ENCODE results near the gene TBX2. TPM values are rescaled to one million over a fixed set of nuclear protein-coding genes. Genes with fewer than 3 reads are reported as not detected.

The TBX2 gene
- total and polyA plus RNA-seq, 2 of the 13 experiments (the other 11 are each of a cell fraction or from before 2014, with no cell fraction given): 2.8 to 15.3 TPM

DNA sequence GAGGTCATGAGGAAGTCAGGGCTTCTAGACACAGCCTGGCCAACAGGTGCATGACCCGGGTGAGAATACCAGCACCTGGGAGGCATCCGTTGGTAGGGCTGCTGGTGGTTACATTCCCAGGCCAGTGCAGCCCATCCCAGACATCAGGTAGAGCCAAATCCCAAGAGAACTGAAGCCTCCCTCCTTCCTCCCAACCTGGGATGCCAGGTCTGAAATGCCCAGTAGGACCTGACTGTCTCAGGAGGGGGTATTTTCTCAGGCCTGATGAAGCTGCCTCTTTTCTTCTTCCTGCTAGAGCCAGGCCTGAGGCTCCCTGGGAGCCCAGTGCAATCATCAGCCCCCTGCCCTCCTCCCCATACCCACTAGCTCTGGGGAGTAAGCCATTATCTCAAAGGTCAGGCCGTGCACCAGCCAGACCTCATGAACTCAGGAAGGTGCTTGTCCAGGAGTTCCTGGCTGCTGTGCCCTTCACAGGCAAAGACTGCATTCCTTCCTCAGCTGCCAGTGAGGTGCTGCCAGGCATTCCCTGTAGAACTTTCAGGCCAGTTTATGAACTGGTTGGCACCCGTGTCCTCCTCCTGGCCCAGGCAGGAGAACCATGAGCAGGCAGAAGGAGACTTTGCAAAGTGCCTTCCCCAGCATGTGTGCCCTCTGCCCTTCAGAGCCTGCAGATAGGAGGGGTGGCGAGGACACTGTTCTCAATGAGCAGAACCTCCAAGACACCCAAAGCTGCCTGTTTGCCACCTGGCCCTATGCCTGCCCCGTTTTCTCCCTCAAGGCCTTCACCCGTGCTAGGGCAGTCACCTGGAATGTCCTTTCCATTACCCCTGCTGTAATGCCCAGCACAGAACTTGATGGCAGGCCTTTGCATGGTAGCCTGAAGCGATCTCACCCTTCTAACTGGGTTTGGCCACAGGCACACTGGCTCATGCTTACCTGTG, 7.6 kb downstream of the TBX2 start (continued):
- TF ChIP-seq, protein P1, sequence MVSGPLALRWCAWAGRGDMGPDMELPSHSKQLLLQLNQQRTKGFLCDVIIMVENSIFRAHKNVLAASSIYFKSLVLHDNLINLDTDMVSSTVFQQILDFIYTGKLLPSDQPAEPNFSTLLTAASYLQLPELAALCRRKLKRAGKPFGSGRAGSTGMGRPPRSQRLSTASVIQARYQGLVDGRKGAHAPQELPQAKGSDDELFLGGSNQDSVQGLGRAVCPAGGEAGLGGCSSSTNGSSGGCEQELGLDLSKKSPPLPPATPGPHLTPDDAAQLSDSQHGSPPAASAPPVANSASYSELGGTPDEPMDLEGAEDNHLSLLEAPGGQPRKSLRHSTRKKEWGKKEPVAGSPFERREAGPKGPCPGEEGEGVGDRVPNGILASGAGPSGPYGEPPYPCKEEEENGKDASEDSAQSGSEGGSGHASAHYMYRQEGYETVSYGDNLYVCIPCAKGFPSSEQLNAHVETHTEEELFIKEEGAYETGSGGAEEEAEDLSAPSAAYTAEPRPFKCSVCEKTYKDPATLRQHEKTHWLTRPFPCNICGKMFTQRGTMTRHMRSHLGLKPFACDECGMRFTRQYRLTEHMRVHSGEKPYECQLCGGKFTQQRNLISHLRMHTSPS (CRISPR knock-in tag; IDR thresholded peaks at IDR 0.05; ENCODE audit: low read depth): peak; percentile 42; the same call in 1 of the 2 replicates
- TF ChIP-seq HOXA9 (CRISPR knock-in tag; IDR thresholded peaks at IDR 0.05; ENCODE audit: borderline replicate concordance) (no peak), AHR (CRISPR knock-in tag; IDR thresholded peaks at IDR 0.05) (no peak), ZNF737 (CRISPR knock-in tag; IDR thresholded peaks at IDR 0.05; ENCODE audit: borderline replicate concordance) (no peak), PHF20 (CRISPR knock-in tag; IDR thresholded peaks at IDR 0.05) (no peak), HOXA7 (CRISPR knock-in tag; IDR thresholded peaks at IDR 0.05) (no peak), TCF12 (IDR thresholded peaks at IDR 0.05) (no peak), TCF12 (CRISPR knock-in tag; IDR thresholded peaks at IDR 0.05) (no peak), SRSF9 (IDR thresholded peaks at IDR 0.05; ENCODE audit: borderline replicate concordance, insufficient read depth, low read depth, low read length, poor library complexity, severe bottlenecking) (no peak), ZNF790 (CRISPR knock-in tag; IDR thresholded peaks at IDR 0.05; ENCODE audit: borderline replicate concordance) (no peak), HOXA5 (CRISPR knock-in tag; IDR thresholded peaks at IDR 0.05) (no peak), CENPX (CRISPR knock-in tag; IDR thresholded peaks at IDR 0.05) (no peak), ZSCAN25 (CRISPR knock-in tag; IDR thresholded peaks at IDR 0.05) (no peak), ZNF850 (CRISPR knock-in tag; conservative IDR thresholded peaks at IDR 0.05) (no peak), SSRP1 (CRISPR knock-in tag; IDR thresholded peaks at IDR 0.05) (no peak), ZEB1 (IDR thresholded peaks at IDR 0.05; ENCODE audit: insufficient replicate concordance, low read depth) (no peak)
- TF ChIP-seq, protein P2, sequence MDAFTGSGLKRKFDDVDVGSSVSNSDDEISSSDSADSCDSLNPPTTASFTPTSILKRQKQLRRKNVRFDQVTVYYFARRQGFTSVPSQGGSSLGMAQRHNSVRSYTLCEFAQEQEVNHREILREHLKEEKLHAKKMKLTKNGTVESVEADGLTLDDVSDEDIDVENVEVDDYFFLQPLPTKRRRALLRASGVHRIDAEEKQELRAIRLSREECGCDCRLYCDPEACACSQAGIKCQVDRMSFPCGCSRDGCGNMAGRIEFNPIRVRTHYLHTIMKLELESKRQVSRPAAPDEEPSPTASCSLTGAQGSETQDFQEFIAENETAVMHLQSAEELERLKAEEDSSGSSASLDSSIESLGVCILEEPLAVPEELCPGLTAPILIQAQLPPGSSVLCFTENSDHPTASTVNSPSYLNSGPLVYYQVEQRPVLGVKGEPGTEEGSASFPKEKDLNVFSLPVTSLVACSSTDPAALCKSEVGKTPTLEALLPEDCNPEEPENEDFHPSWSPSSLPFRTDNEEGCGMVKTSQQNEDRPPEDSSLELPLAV (CRISPR knock-in tag; conservative IDR thresholded peaks at IDR 0.05; ENCODE audit: low read depth): no peak
- TF ChIP-seq, protein P3, sequence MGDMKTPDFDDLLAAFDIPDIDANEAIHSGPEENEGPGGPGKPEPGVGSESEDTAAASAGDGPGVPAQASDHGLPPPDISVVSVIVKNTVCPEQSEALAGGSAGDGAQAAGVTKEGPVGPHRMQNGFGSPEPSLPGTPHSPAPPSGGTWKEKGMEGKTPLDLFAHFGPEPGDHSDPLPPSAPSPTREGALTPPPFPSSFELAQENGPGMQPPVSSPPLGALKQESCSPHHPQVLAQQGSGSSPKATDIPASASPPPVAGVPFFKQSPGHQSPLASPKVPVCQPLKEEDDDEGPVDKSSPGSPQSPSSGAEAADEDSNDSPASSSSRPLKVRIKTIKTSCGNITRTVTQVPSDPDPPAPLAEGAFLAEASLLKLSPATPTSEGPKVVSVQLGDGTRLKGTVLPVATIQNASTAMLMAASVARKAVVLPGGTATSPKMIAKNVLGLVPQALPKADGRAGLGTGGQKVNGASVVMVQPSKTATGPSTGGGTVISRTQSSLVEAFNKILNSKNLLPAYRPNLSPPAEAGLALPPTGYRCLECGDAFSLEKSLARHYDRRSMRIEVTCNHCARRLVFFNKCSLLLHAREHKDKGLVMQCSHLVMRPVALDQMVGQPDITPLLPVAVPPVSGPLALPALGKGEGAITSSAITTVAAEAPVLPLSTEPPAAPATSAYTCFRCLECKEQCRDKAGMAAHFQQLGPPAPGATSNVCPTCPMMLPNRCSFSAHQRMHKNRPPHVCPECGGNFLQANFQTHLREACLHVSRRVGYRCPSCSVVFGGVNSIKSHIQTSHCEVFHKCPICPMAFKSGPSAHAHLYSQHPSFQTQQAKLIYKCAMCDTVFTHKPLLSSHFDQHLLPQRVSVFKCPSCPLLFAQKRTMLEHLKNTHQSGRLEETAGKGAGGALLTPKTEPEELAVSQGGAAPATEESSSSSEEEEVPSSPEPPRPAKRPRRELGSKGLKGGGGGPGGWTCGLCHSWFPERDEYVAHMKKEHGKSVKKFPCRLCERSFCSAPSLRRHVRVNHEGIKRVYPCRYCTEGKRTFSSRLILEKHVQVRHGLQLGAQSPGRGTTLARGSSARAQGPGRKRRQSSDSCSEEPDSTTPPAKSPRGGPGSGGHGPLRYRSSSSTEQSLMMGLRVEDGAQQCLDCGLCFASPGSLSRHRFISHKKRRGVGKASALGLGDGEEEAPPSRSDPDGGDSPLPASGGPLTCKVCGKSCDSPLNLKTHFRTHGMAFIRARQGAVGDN (CRISPR knock-in tag; IDR thresholded peaks at IDR 0.05): peak; percentile 36; the same call in 1 of the 2 replicates
- TF ChIP-seq, protein P4, sequence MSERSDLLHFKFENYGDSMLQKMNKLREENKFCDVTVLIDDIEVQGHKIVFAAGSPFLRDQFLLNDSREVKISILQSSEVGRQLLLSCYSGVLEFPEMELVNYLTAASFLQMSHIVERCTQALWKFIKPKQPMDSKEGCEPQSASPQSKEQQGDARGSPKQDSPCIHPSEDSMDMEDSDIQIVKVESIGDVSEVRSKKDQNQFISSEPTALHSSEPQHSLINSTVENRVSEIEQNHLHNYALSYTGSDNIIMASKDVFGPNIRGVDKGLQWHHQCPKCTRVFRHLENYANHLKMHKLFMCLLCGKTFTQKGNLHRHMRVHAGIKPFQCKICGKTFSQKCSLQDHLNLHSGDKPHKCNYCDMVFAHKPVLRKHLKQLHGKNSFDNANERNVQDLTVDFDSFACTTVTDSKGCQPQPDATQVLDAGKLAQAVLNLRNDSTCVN (CRISPR knock-in tag; IDR thresholded peaks at IDR 0.05; ENCODE audit: borderline replicate concordance): no peak
- TF ChIP-seq, protein P5, sequence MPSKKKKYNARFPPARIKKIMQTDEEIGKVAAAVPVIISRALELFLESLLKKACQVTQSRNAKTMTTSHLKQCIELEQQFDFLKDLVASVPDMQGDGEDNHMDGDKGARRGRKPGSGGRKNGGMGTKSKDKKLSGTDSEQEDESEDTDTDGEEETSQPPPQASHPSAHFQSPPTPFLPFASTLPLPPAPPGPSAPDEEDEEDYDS (CRISPR knock-in tag; IDR thresholded peaks at IDR 0.05): no peak
